Tibial nerve (tissue), 4 donors: ENCODE results near the gene CIDEC. TPM values are rescaled to one million over a fixed set of nuclear protein-coding genes. Genes with fewer than 3 reads are reported as not detected.

Source experiments
- DNase-seq, 2 donors: peaks; one replicate each; pipeline ENCODE4 v3.0.0-alpha.2; 2019; ENCODE audit warnings: low spot score in 2 of 2
- H3K27ac ChIP-seq, 4 donors: fragments of 200-600 bp; sonication (generic) in 3 of 4; one replicate each; pipeline ENCODE4 v1.5.1; 2017 to 2019; ENCODE audit warnings: mild to moderate bottlenecking in 1 of 4
- H3K27me3 ChIP-seq, 2 donors: fragments of 200-600 bp; sonication (generic) in 1 of 2; one replicate each; pipeline versions ENCODE4 v1.5.1 to v1.6.0; 2017 to 2019
- H3K36me3 ChIP-seq, 3 donors: fragments of 200-600 bp; sonication (generic); one replicate each; pipeline ENCODE4 v1.5.1; 2018 to 2019
- H3K4me1 ChIP-seq, 4 donors: fragments of 200-600 bp; sonication (generic) in 3 of 4; one replicate each; pipeline ENCODE4 v1.5.1; 2017 to 2019
- H3K4me3 ChIP-seq, 4 donors: fragments of 200-600 bp; sonication (generic) in 3 of 4; one replicate each; pipeline ENCODE4 v1.5.1; 2017 to 2019; ENCODE audit warnings: mild to moderate bottlenecking in 1 of 4, moderate library complexity in 1 of 4
- H3K9me3 ChIP-seq, 4 donors: fragments of 200-600 bp; sonication (generic) in 3 of 4; one replicate each; pipeline ENCODE4 v1.5.1; 2017 to 2019
- CTCF ChIP-seq, 5 experiments: fragments of 200-600 bp in 3 of 5; fragments of 450-650 bp in 2 of 5; sonication (generic) in 3 of 5; IDR thresholded peaks; one replicate each; pipeline ENCODE4 v1.5.1; 2016 to 2019; ENCODE audit warnings: antibody characterized with exemption in 5 of 5, mild to moderate bottlenecking in 3 of 5, moderate library complexity in 2 of 5
- EP300 ChIP-seq, 2 donors: sonication (generic); formaldehyde crosslinking; IDR thresholded peaks; one replicate each; pipeline ENCODE4 v1.6.1; 2017; ENCODE audit warnings: antibody characterized with exemption in 2 of 2, mild to moderate bottlenecking in 1 of 2
- POLR2A ChIP-seq, 2 donors: fragments of 450-650 bp; IDR thresholded peaks; one replicate each; pipeline ENCODE4 v1.6.1; 2017; ENCODE audit warnings: antibody characterized with exemption in 2 of 2, mild to moderate bottlenecking in 2 of 2, moderate library complexity in 2 of 2
- WGBS, 2 donors: methylation state at CpG; one replicate each; pipeline ENCODE4 v1.1.5; 2018; 5-methylcytosine and 5-hydroxymethylcytosine counted together
- total RNA-seq, 4 donors: library from RNA; depleted of rRNA; stranded (reverse); fragments of >200 nt; gene quantifications; one replicate each; pipeline ENCODE4 v1.1.0, GENCODE V29; 2016

The CIDEC gene
- total RNA-seq, 4 donors from 2014 or later = 72.4 to 380 (median 174) TPM

DNA sequence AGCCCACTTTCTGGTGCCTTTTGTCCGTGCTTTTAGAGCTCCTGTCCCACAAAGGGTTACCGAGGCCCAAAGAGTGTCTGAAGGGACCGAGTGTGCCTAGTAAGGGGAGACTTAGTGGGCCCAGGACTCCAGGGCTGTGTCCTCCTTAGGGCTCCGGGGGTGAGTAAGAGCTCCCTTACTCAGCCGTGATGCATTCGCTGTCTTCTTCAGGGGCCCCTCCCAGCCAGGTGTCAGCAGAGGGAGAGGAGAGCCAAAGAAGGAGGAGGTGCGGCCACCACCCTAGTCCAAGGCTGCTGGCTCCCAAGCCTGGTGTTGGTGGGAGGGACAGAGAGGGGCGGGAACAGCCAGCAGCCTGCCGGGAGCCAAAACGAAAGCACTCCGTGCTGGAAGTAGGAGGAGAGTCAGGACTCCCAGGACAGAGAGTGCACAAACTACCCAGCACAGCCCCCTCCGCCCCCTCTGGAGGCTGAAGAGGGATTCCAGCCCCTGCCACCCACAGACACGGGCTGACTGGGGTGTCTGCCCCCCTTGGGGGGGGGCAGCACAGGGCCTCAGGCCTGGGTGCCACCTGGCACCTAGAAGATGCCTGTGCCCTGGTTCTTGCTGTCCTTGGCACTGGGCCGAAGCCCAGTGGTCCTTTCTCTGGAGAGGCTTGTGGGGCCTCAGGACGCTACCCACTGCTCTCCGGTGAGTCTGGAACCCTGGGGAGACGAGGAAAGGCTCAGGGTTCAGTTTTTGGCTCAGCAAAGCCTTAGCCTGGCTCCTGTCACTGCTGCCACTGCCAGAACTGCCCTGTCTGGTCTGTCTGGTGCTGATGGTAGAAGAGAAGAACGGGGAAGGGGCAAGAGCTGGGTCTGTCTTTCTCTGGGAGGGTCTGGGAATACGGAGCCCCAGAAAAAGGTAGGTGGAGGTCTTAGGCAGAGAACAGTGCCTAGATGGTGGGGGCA, 37.0 kb upstream of the CIDEC start, which contains the start of gene IL17RC:
IL17RC (plus strand) TSS at position 365 of the 947 bp plus-strand sequence; CDS start at position 583, 218 bp downstream.
- WGBS, 2 donors = 6% methylated on average over 14 to 19 of the region's 19 CpGs
- H3K4me3 ChIP-seq = peak within 1 kb of the TSS; percentile 62 to 93 (median 83)
- H3K27ac ChIP-seq = peak within 1 kb of the TSS; percentile 87 to 97 (median 92)
- H3K4me1 ChIP-seq = peaks cover 0 to 49% (median 29%) of the 10 kb centered on the region in 4 donors
- no peaks in the 10 kb centered on the region for H3K27me3 ChIP-seq
- no peaks in the 10 kb centered on the region for H3K9me3 ChIP-seq
- H3K36me3 ChIP-seq = peaks cover 0 to 17% (median 0%) of the 10 kb centered on the region in 3 donors
- peak; percentile 77 to 81 for DNase-seq
- peak in 1 of 5 experiments; percentile 7 for TF ChIP-seq CTCF (IDR thresholded peaks at IDR 0.05)
- TF ChIP-seq EP300 (IDR thresholded peaks at IDR 0.05) = peak; percentile 54 to 90
- TF ChIP-seq POLR2A (IDR thresholded peaks at IDR 0.05) = peak; percentile 65 to 80

DNA sequence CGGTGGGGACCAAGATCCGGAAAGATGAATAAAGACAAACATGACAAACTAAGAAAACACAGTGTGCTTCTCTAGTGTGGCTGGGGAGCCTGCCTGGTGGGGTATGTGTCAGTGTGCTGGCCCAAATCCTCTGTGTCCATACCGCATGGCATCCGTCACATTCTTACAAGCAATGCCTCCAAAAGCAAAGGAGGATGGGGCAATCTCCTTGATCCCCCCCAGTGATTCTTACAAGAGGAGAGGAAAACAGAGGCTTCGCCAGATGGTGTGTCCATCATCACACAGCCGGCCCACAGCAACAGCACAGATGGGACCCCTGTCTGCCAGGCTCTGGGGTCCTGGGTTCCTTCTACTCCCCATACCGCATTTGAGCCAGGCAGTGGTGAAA, 36.3 kb upstream of the CIDEC start:
- H3K36me3 ChIP-seq = peaks cover 0 to 17% (median 0%) of the 10 kb centered on the region in 3 donors
- 19 to 29% methylated on average over 7 of the region's 7 CpGs for WGBS, 2 donors
- no peaks in the 10 kb centered on the region for H3K27me3 ChIP-seq
- DNase-seq = peak in 1 of 2 donors; percentile 22
- peak overlapping the region; percentile 87 to 97 (median 92) for H3K27ac ChIP-seq
- no peaks in the 10 kb centered on the region for H3K9me3 ChIP-seq
- H3K4me3 ChIP-seq = peak overlapping the region; percentile 62 to 93 (median 83)
- TF ChIP-seq POLR2A (IDR thresholded peaks at IDR 0.05) (no peak), CTCF (IDR thresholded peaks at IDR 0.05) (no peak), EP300 (IDR thresholded peaks at IDR 0.05) (no peak)
- H3K4me1 ChIP-seq = peaks cover 0 to 49% (median 29%) of the 10 kb centered on the region in 4 donors

DNA sequence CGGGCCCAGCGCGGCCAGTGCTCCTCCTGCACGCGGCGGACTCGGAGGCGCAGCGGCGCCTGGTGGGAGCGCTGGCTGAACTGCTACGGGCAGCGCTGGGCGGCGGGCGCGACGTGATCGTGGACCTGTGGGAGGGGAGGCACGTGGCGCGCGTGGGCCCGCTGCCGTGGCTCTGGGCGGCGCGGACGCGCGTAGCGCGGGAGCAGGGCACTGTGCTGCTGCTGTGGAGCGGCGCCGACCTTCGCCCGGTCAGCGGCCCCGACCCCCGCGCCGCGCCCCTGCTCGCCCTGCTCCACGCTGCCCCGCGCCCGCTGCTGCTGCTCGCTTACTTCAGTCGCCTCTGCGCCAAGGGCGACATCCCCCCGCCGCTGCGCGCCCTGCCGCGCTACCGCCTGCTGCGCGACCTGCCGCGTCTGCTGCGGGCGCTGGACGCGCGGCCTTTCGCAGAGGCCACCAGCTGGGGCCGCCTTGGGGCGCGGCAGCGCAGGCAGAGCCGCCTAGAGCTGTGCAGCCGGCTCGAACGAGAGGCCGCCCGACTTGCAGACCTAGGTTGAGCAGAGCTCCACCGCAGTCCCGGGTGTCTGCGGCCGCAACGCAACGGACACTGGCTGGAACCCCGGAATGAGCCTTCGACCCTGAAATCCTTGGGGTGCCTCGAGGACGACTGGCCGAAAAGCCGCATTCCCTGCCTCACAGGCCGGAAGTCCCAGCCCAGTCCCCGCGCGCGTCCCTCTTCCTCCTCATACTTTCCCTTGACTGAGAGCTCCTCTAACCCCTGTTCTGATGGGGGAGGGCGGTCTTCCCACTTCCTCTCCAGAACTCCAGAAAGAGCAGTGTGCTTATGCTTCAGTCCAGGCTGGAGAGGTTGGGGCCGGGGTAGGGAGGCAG, 35.4 kb upstream of the CIDEC start:
- DNase-seq = peak; percentile 50 to 61
- Histone ChIP-seq H3K9me3 (no peaks in the 10 kb centered on the region), H3K27me3 (no peaks in the 10 kb centered on the region), H3K4me1 (peaks cover 0 to 49% (median 29%) of the 10 kb centered on the region in 4 donors), H3K27ac (peak overlapping the region; percentile 87 to 97 (median 92)), H3K4me3 (peak overlapping the region; percentile 62 to 93 (median 83)), H3K36me3 (peaks cover 0 to 11% (median 0%) of the 10 kb centered on the region in 3 donors)
- peak; percentile 10 to 13 for TF ChIP-seq POLR2A (IDR thresholded peaks at IDR 0.05)
- TF ChIP-seq CTCF (IDR thresholded peaks at IDR 0.05) = peak; percentile 32 to 79 (median 66)
- TF ChIP-seq EP300 (IDR thresholded peaks at IDR 0.05) = peak in 1 of 2 donors; percentile 56
- WGBS, 2 donors = 0 to 1% methylated on average over 31 to 62 of the region's 99 CpGs

DNA sequence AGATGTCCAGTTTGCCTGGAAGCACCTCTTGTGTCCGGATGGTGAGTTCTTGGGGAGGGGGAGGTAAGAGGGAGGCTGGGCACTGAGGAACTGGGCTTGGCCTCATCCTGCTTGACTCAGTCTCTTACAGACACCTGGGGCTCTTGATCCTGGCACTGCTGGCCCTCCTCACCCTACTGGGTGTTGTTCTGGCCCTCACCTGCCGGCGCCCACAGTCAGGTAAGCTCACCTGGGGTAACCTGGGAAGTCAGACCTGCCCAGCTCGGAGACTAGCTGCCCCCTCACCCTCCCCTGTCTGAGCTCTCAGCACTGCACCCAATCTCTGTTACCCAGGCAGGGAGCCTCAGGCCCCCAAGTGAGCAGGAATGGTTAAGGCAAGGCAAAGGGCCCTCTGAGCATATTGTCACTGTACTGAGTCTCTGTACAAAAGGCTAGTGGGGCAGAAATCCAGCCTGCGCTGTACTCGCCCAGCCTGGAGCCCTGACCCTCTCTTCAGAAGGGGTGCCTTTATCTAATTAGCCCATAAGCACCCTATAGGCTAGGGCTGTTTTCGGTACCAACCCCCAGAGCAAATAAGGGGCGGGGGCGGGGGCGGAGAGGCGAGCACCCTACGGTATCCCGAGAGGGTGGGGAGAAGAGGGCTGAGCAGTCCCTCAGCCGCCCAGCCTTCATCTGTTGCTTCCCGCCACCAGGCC, 34.7 kb upstream of the CIDEC start:
- WGBS, 2 donors = 15 to 21% methylated on average over 14 of the region's 15 CpGs
- Histone ChIP-seq H3K36me3 (peaks cover 0 to 3% (median 0%) of the 10 kb centered on the region in 3 donors), H3K27ac (peak overlapping the region; percentile 87 to 97 (median 92)), H3K4me3 (peak overlapping the region; percentile 62 to 93 (median 83)), H3K4me1 (peaks cover 0 to 49% (median 29%) of the 10 kb centered on the region in 4 donors), H3K9me3 (no peaks in the 10 kb centered on the region), H3K27me3 (no peaks in the 10 kb centered on the region)
- no peak for DNase-seq
- TF ChIP-seq CTCF (IDR thresholded peaks at IDR 0.05) = no peak
